Effector CD4-positive, alpha-beta T cell (primary cell): Measurements from ENCODE around the gene KIN.
"Not testable (repeated sequence)": the region's sequence is repeated elsewhere in the genome, so short reads cannot be mapped to it uniquely, and the experiment has no call there.

ENCODE experiments used
- DNase-seq: peaks from one replicate; pipeline ENCODE4 v3.0.0-alpha.2; 2020

KIN gene

DNA sequence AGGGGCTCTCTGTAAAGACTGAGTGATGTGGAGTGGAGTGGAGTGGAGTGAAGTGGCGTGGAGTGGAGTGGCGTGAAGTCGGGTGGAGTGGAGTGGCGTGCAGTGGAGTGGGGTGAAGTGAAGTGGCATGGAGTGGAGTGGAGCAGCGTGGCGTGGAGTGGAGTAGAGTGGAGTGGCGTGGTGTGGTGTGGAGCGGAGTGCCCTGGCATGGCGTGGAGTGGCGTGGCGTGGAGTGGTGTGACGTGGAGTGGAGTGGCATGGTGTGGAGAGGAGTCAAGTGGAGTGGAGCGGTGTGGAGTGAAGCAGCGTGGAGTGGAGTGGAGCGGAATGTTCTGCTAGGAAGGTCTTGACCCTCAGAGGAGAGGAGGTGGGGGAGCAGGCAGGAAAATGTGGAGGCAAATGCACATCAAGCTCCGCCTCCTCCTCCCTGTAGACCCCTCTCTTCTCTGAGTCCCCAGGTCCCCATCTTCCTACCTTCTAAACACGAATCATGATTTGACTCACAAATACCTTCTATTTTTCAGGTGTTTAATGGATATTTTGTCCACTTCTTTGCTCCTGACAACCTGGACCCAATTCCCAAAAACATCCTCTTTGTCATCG is 64.8 kb downstream of the KIN start:
- DNase-seq: no peak

- no peak for DNase-seq
Measured at GRCh38 chr10:7720478-7720877, 67.3 kb downstream of the KIN start.

DNA sequence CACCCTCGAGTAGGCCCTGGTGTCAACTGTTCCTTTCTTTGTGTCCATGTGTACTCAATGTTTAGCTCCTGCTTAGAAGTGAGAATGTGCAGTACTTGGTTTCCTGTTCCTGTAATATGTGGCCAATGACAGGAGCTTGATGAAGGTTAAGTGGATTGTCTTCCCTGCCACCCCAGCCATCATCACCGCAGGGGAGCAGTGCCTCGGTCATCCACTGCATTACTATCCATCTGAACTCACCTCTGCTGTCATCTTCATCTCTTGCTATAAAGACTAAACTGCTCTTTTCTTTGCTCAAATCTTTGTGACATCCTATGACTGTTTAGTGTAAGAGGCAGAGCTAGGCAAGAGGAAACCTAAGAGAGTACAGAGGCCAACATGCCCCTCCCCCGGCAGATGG is 69.1 kb downstream of the KIN start:
- DNase-seq: no peak

DNA sequence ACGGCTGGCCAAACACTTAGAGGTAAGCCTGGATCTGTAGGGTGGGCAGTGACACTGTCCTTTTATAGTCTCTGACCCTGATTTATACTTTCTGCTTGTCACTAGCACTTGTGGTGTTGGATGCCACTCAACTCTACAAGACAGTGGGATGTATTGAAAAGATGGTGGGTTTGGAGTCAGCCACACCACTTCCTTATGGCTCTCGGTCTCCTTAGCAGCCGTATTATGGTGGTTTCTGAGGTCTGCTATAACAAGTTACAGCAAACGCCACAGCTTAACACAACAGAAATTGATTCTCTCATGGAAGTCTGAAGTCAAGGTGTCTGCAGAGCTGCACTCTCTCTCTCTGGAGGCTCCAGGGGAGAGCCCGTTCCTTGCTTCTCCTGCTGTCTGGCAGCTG is 70.0 kb downstream of the KIN start:
- DNase-seq: no peak

GRCh38 chr10:7715515-7715914 is 72.3 kb downstream of the KIN start:
- no peak for DNase-seq

DNA sequence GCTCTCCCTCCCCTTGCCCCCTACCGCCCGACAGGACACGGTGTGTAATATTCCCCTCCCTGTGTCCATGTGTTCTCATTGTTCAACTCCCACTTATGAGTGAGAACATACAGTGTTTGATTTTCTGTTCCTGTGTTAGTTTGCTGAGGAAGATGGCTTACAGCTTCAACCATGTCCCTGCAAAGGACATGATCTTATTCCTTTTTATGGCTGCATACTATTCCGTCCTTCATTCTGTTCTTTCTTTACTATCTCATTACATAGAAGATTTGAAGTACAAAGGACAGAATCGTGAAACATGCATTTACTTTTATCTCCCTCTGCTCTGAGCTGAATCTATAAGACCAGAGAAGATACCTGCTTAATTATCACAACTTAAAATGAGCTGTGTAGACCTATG is 76.7 kb downstream of the KIN start:
- not testable (repeated sequence) for DNase-seq

GRCh38 chr10:7710446-7710845 is 77.3 kb downstream of the KIN start:
- no peak for DNase-seq

- no peak for DNase-seq
Measured at GRCh38 chr10:7708832-7709231, 79.0 kb downstream of the KIN start.

DNA sequence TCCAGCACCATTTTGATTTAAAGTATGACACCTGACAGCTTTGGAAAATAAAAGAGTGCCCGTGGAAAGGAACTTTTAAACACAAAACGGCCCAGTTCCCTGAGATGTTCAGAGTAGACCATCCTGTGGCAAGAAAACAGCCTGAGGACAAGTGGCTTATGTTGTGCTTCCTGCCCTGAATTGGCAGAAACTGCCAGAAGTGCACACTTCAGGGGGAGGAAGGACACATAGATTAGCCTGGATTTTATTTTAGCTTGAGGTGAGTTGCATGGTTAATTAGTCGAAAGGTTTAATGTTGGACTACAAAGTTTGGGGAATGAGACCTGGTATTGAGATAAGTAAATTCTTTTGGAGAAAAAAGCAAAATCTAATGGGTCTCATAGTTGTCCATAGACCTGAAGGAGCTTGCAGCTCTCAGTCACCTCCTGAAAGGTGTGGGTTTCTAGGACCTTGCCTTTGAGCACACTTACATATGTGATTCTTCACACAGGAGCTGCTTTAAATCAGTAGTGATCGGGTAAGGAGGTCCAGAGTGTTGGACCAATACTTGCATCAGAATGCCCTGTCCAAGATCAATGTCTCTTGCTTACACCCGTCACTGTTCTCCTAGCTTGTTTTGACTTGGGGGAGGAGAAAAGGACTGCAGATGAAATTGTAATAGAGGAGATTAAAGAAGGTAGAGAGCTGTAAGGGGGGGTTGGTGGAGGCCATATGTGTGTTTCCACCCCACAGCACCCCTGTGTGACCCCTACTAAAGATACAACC is 79.8 kb downstream of the KIN start:
- no peak for DNase-seq

DNA sequence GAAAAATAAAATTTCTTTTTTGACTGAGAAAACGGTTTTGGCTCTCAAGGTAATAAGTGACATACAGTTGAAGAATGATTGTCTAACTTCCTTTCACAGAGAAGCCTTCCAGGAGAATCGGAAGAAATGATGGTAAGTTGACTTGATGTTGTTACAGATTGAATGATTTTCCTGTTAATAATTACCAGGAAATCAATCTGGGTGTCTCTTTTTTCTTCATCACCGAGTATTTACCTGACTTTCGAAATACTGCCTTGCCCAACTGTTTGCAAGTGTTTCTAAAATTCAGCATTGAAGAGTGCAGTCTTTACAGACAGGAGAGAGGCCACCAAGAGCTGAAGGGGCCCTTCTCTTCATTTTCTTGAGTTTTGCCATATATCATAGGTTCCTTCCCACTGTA is 80.7 kb downstream of the KIN start:
- no peak for DNase-seq

DNA sequence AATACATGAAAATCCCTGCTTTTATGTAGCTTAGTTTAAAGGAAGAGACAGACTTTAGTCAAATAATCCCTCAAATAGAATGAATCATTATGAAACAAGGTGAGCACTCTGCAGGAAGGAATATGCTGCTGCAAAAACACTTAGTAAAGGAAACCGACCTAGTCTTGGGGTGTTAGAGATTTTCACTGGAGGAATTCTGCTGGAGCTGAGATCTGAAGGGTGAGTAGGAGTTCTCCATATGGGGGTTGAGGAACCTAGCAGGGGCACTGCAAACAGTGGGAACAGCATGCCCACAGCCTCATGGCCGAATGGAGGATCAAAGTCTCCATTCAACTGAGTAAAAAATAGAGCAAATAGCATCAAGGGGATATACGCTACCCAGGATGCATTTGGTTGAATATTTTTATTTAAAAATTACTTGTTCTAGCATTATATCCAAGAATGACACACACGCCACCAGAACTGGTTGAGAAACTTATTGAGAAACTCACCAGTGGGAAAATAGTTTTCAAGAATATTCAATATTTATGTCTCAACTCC is 81.2 kb downstream of the KIN start:
- no peak for DNase-seq

- no peak for DNase-seq
Measured at GRCh38 chr10:7705341-7705740, 82.5 kb downstream of the KIN start.

- no peak for DNase-seq
Measured at GRCh38 chr10:7704071-7705016, 83.4 kb downstream of the KIN start.

DNA sequence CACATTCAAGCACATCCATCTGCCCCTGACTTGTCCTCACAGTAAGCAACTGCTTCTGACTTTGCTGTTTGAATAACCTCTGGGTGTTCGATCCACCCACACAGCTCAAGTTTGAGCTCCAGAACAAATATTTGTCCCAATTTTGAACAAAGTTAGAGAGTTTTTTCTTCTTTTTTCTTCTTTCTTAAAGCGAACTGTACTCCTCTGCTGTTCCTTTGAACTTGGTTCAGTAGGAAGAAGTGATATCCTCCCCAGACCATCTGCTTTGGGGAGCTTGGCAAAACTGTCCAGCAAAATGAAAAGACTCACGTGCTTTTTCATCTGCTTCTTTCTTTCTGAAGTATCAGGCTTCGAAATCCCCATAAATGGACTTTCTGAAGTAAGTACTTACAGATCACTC is 84.7 kb downstream of the KIN start, which contains the start of gene ITIH2:
ITIH2 (plus strand) TSS at position 177 of the 400 bp plus-strand sequence; CDS start at position 296, 119 bp downstream.
- DNase-seq: no peak

- no peak for DNase-seq
Measured at GRCh38 chr10:7702288-7702812, 85.4 kb downstream of the KIN start.

DNA sequence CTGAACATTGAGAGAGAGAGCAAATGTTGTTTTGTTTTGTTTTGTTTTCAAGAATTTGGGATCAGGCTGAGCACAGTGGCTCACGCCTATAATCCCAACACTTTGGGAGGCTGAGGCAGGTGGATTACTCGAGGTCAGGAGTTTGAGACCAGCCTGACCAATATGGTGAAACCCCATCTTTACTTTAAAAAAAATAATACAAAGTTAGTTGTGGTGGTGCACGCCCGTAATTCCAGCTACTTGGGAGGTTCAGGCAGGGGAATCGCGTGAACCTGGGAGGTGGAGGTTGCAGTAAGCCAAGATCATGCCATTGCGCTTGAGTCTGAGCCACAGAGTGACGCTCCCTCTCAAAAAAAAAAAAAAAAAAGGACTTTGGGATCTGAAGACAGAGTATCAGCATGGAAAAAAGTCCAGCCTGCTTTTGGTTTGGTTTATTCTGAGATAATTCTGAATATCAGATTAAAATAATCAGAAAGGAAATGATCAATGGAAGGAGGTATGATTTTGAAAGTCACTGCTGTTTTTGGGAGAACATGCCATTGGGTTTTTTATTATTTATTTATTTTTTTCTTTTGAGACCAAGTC is 86.5 kb downstream of the KIN start:
- no peak for DNase-seq
